Measurements from ENCODE around the gene STX16. TPM values are rescaled to one million over a fixed set of nuclear protein-coding genes. Genes with fewer than 3 reads are reported as not detected.

The STX16 gene
- polyA plus RNA-seq, 2 donors: 27.3 to 51.0 TPM

DNA sequence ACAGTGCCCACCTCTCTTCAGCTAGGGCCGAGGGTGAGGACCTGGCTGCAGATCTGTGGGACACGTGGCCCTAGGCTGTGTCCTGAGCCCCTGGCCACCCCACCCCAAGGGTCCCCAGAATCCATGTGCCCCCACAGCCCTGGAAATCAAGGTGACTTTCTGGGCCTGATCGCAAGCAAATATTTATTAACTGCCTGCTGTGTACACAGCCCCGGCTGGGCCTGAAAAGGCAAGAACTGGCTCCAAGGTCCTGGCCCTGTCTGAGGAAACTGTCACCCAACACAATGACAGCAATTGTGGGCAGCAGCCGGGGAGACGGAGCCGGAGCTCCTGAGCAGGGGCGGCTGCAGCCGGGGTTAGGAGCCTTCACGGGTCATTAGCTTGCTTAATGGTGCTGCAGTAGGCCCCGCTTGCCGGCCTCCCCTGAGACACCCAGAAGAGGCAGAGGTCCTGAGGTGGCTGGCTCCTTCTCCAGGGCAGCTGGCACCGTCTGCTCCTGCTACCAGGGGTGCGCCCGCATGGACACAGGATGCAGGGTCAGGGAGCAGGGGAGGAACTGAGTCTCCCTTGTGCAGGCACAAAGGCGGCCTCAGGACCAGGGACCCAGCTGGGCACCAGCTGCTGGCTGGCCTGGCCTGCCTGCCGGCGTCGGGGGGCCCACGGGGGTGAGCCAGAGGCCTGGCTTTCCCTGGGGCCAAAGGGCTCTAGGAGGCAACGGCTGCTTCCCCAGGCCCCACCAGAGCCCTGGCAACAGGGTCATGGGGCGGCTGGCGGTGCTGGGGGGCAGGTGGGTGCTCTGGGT is 65.6 kb downstream of the STX16 start:
- peaks cover 0 to 17% of the 10 kb centered on the region in 2 donors for H3K36me3 ChIP-seq (ENCODE audit: control insufficient read depth in 2 of 2, insufficient read depth in 2 of 2, low read length in 1 of 2)
- WGBS, 2 donors: 70 to 73% methylated on average over 22 to 23 of the region's 23 CpGs
- H3K27ac ChIP-seq (ENCODE audit: low read depth in 2 of 2, low read length in 1 of 2): no peak overlapping the region
- H3K9me3 ChIP-seq (ENCODE audit: control insufficient read depth in 2 of 2, insufficient read depth in 1 of 2, low read depth in 1 of 2, low read length in 1 of 2): no peaks in the 10 kb centered on the region
- no peaks in the 10 kb centered on the region for H3K27me3 ChIP-seq (ENCODE audit: control insufficient read depth in 1 of 2, insufficient read depth in 2 of 2, low read length in 2 of 2)
- no peaks in the 10 kb centered on the region for H3K4me1 ChIP-seq (ENCODE audit: control insufficient read depth in 2 of 2, insufficient read depth in 2 of 2, low read length in 1 of 2)
- H3K4me3 ChIP-seq (ENCODE audit: low read depth in 1 of 2, low read length in 2 of 2): no peak overlapping the region

DNA sequence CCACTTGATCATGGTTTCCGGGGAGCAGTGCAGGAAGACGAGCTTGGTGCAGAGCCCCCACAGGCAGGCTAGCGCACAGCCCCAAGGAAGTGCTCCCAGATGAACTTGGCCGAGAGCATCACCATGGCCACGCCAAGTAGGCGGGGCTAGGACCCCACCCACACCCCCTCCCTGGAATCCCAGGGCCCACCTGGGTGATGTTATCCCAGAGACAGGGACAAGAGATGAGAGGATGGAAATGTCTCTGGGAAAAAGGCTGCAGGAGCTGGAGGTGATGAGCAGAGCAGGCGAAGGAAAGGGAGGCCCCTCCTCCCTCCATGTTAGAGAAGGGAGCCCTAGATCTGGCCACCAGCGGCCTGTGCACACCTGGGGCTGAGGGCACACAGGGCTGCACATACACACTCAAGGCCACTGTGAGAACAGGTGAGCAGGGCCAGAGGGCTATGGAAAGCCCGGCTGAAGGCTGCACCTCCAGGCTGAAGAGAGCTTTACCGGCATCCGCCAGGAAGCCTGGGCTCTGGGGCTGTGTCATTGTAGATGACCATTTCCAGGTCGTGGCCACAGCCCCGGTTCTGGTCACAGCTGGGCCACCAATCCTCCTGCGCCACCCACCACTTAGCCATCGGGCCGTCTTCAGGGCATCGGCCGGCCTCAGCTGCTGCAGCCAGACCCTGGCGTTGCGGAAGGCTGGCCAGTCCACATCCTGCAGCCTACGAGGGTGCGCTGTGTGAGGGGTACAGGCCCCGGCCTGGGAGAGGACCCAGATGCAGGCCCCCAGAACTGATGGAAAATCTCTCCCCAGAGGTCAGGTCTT is 66.4 kb downstream of the STX16 start:
- Histone ChIP-seq H3K27ac (ENCODE audit: low read depth in 2 of 2, low read length in 1 of 2) (no peak overlapping the region), H3K4me1 (ENCODE audit: control insufficient read depth in 2 of 2, insufficient read depth in 2 of 2, low read length in 1 of 2) (no peaks in the 10 kb centered on the region), H3K27me3 (ENCODE audit: control insufficient read depth in 1 of 2, insufficient read depth in 2 of 2, low read length in 2 of 2) (no peaks in the 10 kb centered on the region), H3K9me3 (ENCODE audit: control insufficient read depth in 2 of 2, insufficient read depth in 1 of 2, low read depth in 1 of 2, low read length in 1 of 2) (no peaks in the 10 kb centered on the region), H3K4me3 (ENCODE audit: low read depth in 1 of 2, low read length in 2 of 2) (no peak overlapping the region), H3K36me3 (ENCODE audit: control insufficient read depth in 2 of 2, insufficient read depth in 2 of 2, low read length in 1 of 2) (peaks cover 0 to 16% of the 10 kb centered on the region in 2 donors)
- 83% methylated on average over 22 to 23 of the region's 23 CpGs for WGBS, 2 donors

GRCh38 chr20:58718121-58718563 is 67.1 kb downstream of the STX16 start:
- H3K27ac ChIP-seq (ENCODE audit: low read depth in 2 of 2, low read length in 1 of 2): no peak overlapping the region
- H3K27me3 ChIP-seq (ENCODE audit: control insufficient read depth in 1 of 2, insufficient read depth in 2 of 2, low read length in 2 of 2): peaks cover 0 to under 1% of the 10 kb centered on the region in 2 donors
- H3K4me3 ChIP-seq (ENCODE audit: low read depth in 1 of 2, low read length in 2 of 2): no peak overlapping the region
- no peaks in the 10 kb centered on the region for H3K4me1 ChIP-seq (ENCODE audit: control insufficient read depth in 2 of 2, insufficient read depth in 2 of 2, low read length in 1 of 2)
- H3K36me3 ChIP-seq (ENCODE audit: control insufficient read depth in 2 of 2, insufficient read depth in 2 of 2, low read length in 1 of 2): peaks cover 0 to 15% of the 10 kb centered on the region in 2 donors
- WGBS, 2 donors: 87 to 92% methylated on average over 15 of the region's 15 CpGs
- H3K9me3 ChIP-seq (ENCODE audit: control insufficient read depth in 2 of 2, insufficient read depth in 1 of 2, low read depth in 1 of 2, low read length in 1 of 2): no peaks in the 10 kb centered on the region

DNA sequence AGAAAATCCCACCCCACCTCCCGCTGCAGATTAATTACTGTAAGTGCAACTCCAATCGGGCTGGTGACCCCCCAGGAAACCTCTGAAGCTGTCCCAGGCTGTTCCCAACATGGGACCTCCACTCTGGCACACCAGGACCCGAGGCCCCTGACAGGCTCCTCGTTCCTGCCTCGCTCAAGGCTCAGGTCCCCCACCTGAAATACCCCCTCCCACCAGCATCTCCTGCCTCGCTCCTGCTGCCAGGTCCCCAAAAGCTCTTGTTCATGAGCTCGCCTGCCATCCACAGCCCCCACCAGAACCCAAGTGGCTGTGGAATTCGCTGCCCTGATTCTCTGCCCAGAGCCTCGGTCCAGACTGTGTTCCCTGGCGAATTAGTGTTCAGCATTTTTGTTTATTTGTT is 67.6 kb downstream of the STX16 start:
- Histone ChIP-seq H3K4me1 (ENCODE audit: control insufficient read depth in 2 of 2, insufficient read depth in 2 of 2, low read length in 1 of 2) (no peaks in the 10 kb centered on the region), H3K9me3 (ENCODE audit: control insufficient read depth in 2 of 2, insufficient read depth in 1 of 2, low read depth in 1 of 2, low read length in 1 of 2) (no peaks in the 10 kb centered on the region), H3K27me3 (ENCODE audit: control insufficient read depth in 1 of 2, insufficient read depth in 2 of 2, low read length in 2 of 2) (peaks cover 0 to 4% of the 10 kb centered on the region in 2 donors), H3K27ac (ENCODE audit: low read depth in 2 of 2, low read length in 1 of 2) (no peak overlapping the region), H3K36me3 (ENCODE audit: control insufficient read depth in 2 of 2, insufficient read depth in 2 of 2, low read length in 1 of 2) (peaks cover 0 to 13% of the 10 kb centered on the region in 2 donors), H3K4me3 (ENCODE audit: low read depth in 1 of 2, low read length in 2 of 2) (no peak overlapping the region)
- 83 to 84% methylated on average over 10 of the region's 10 CpGs for WGBS, 2 donors

GRCh38 chr20:58719258-58719657 is 68.2 kb downstream of the STX16 start:
- H3K36me3 ChIP-seq (ENCODE audit: control insufficient read depth in 2 of 2, insufficient read depth in 2 of 2, low read length in 1 of 2): peaks cover 0 to 8% of the 10 kb centered on the region in 2 donors
- H3K9me3 ChIP-seq (ENCODE audit: control insufficient read depth in 2 of 2, insufficient read depth in 1 of 2, low read depth in 1 of 2, low read length in 1 of 2): no peaks in the 10 kb centered on the region
- WGBS, 2 donors: 77% methylated on average over 7 of the region's 7 CpGs
- H3K27ac ChIP-seq (ENCODE audit: low read depth in 2 of 2, low read length in 1 of 2): no peak overlapping the region
- H3K27me3 ChIP-seq (ENCODE audit: control insufficient read depth in 1 of 2, insufficient read depth in 2 of 2, low read length in 2 of 2): peaks cover 0 to 4% of the 10 kb centered on the region in 2 donors
- H3K4me1 ChIP-seq (ENCODE audit: control insufficient read depth in 2 of 2, insufficient read depth in 2 of 2, low read length in 1 of 2): no peaks in the 10 kb centered on the region
- H3K4me3 ChIP-seq (ENCODE audit: low read depth in 1 of 2, low read length in 2 of 2): no peak overlapping the region

- peaks cover 0 to 1% of the 10 kb centered on the region in 2 donors for H3K36me3 ChIP-seq (ENCODE audit: control insufficient read depth in 2 of 2, insufficient read depth in 2 of 2, low read length in 1 of 2)
- no peak overlapping the region for H3K27ac ChIP-seq (ENCODE audit: low read depth in 2 of 2, low read length in 1 of 2)
- no peak overlapping the region for H3K4me3 ChIP-seq (ENCODE audit: low read depth in 1 of 2, low read length in 2 of 2)
- WGBS, 2 donors: 27 to 28% methylated on average over 6 of the region's 6 CpGs
- no peaks in the 10 kb centered on the region for H3K4me1 ChIP-seq (ENCODE audit: control insufficient read depth in 2 of 2, insufficient read depth in 2 of 2, low read length in 1 of 2)
- H3K9me3 ChIP-seq (ENCODE audit: control insufficient read depth in 2 of 2, insufficient read depth in 1 of 2, low read depth in 1 of 2, low read length in 1 of 2): no peaks in the 10 kb centered on the region
- H3K27me3 ChIP-seq (ENCODE audit: control insufficient read depth in 1 of 2, insufficient read depth in 2 of 2, low read length in 2 of 2): peaks cover 0 to 4% of the 10 kb centered on the region in 2 donors
These were observed 68.9 kb downstream of the STX16 start for GRCh38 chr20:58719971-58720371.

- Histone ChIP-seq H3K4me3 (ENCODE audit: low read depth in 1 of 2, low read length in 2 of 2) (no peak overlapping the region), H3K4me1 (ENCODE audit: control insufficient read depth in 2 of 2, insufficient read depth in 2 of 2, low read length in 1 of 2) (no peaks in the 10 kb centered on the region), H3K27ac (ENCODE audit: low read depth in 2 of 2, low read length in 1 of 2) (no peak overlapping the region), H3K27me3 (ENCODE audit: control insufficient read depth in 1 of 2, insufficient read depth in 2 of 2, low read length in 2 of 2) (peaks cover 0 to 4% of the 10 kb centered on the region in 2 donors), H3K9me3 (ENCODE audit: control insufficient read depth in 2 of 2, insufficient read depth in 1 of 2, low read depth in 1 of 2, low read length in 1 of 2) (no peaks in the 10 kb centered on the region), H3K36me3 (ENCODE audit: control insufficient read depth in 2 of 2, insufficient read depth in 2 of 2, low read length in 1 of 2) (no peaks in the 10 kb centered on the region)
- WGBS, 2 donors: 94 to 96% methylated on average over 14 of the region's 14 CpGs
These were observed 69.8 kb downstream of the STX16 start for GRCh38 chr20:58720890-58721289.

- H3K4me3 ChIP-seq (ENCODE audit: low read depth in 1 of 2, low read length in 2 of 2): no peak overlapping the region
- WGBS, 2 donors: 65 to 71% methylated on average over 22 of the region's 22 CpGs
- H3K9me3 ChIP-seq (ENCODE audit: control insufficient read depth in 2 of 2, insufficient read depth in 1 of 2, low read depth in 1 of 2, low read length in 1 of 2): no peaks in the 10 kb centered on the region
These were observed 71.1 kb downstream of the STX16 start for GRCh38 chr20:58721951-58722778.

More at GRCh38 chr20:58721951-58722778, 71.1 kb downstream of the STX16 start:
- Histone ChIP-seq H3K27me3 (ENCODE audit: control insufficient read depth in 1 of 2, insufficient read depth in 2 of 2, low read length in 2 of 2) (peaks cover 0 to 4% of the 10 kb centered on the region in 2 donors), H3K27ac (ENCODE audit: low read depth in 2 of 2, low read length in 1 of 2) (no peak overlapping the region), H3K4me1 (ENCODE audit: control insufficient read depth in 2 of 2, insufficient read depth in 2 of 2, low read length in 1 of 2) (no peaks in the 10 kb centered on the region), H3K36me3 (ENCODE audit: control insufficient read depth in 2 of 2, insufficient read depth in 2 of 2, low read length in 1 of 2) (no peaks in the 10 kb centered on the region)

All from esophagus (tissue), 2 donors.